Endothelial cell of umbilical vein (primary cell): Measurements from ENCODE around the gene THBS3. TPM values are rescaled to one million over a fixed set of nuclear protein-coding genes. Genes with fewer than 3 reads are reported as not detected.
"Not testable (repeated sequence)": the region's sequence is repeated elsewhere in the genome, so short reads cannot be mapped to it uniquely, and the experiment has no call there.

Experiments used
- BruUV-seq: library from RNA; stranded (reverse); fragments of 400-500 nt; replicated peaks from 2 replicates; lab custom pipeline; 2021; lab: Mats Ljungman, UMichigan
- CTCF ChIA-PET: fragments of 300-600, 350-600 bp; sonication (Branson Sonifier 250); formaldehyde crosslinking; loops from one replicate; lab custom pipeline; 2021; ENCODE audit warnings: antibody characterized with exemption, inconsistent platforms; lab: Charles Lee
- POLR2A ChIA-PET: fragments of 300-600, 350-600 bp; sonication (Branson Sonifier 250); formaldehyde crosslinking; loops from one replicate; lab custom pipeline; 2021; ENCODE audit warnings: antibody characterized with exemption, inconsistent platforms; lab: Charles Lee
- DNase-seq: peaks from one replicate; pipeline ENCODE4 v3.0.0-alpha.2; 2011; ENCODE audit warnings: low read depth, low spot score
- FAIRE-seq: peaks from 2 replicates; lab custom pipeline; 2011; peaks lifted over from hg19 to GRCh38; lab: Jason Lieb, UNC
- H2AFZ ChIP-seq: 2 replicates; pipeline ENCODE4 v1.6.0; 2012; ENCODE audit warnings: low read depth, low read length, control low read depth, inconsistent platforms
- H3K27ac ChIP-seq: 2 replicates; pipeline ENCODE4 v1.5.1; 2011; ENCODE audit warnings: low read depth, mild to moderate bottlenecking, control low read depth, low read length, moderate library complexity; ENCODE audit not compliant: insufficient read depth
- H3K27me3 ChIP-seq, 2 experiments: 2 replicates each; pipeline versions ENCODE4 v1.6.0 to v1.6.1; 2011; ENCODE audit warnings: low read length in 2 of 2, mixed read lengths in 1 of 2; ENCODE audit not compliant: control insufficient read depth in 2 of 2, insufficient read depth in 2 of 2
- H3K36me3 ChIP-seq, 2 experiments: 2 replicates in 1 of 2; 3 replicates in 1 of 2; pipeline ENCODE4 v1.5.1; 2011; ENCODE audit warnings: low read length in 2 of 2, mild to moderate bottlenecking in 1 of 2, moderate library complexity in 1 of 2; ENCODE audit not compliant: control insufficient read depth in 2 of 2, insufficient read depth in 2 of 2; ENCODE audit errors: extremely low read depth in 1 of 2
- H3K4me1 ChIP-seq: 3 replicates; pipeline ENCODE4 v1.5.1; 2011; ENCODE audit warnings: mild to moderate bottlenecking, low read length; ENCODE audit not compliant: control insufficient read depth, insufficient read depth; ENCODE audit errors: extremely low read depth
- H3K4me2 ChIP-seq: 2 replicates; pipeline ENCODE4 v1.6.1; 2011; ENCODE audit warnings: low read length, control low read depth, mixed read lengths; ENCODE audit not compliant: insufficient read depth
- H3K4me3 ChIP-seq, 3 experiments: fragments of 200-600 bp in 1 of 3; sonication (generic), shearing (Covaris generic) in 1 of 3; replicated peaks in 1 of 3; 2 replicates each; pipeline ENCODE4 v1.5.1; 2011 to 2016; ENCODE audit warnings: control low read depth in 3 of 3, low read length in 3 of 3, mild to moderate bottlenecking in 2 of 3, inconsistent platforms in 1 of 3, low read depth in 1 of 3, moderate library complexity in 1 of 3; ENCODE audit not compliant: insufficient read depth in 1 of 3
- H3K79me2 ChIP-seq: 2 replicates; pipeline ENCODE4 v1.6.0; 2012; ENCODE audit warnings: low read length, inconsistent platforms; ENCODE audit not compliant: control insufficient read depth, insufficient read depth
- H3K9ac ChIP-seq: replicated peaks from 2 replicates; pipeline ENCODE3; 2011; ENCODE audit warnings: low read length, control low read depth; ENCODE audit not compliant: insufficient read depth; ENCODE audit errors: extremely low read depth
- H3K9me1 ChIP-seq: replicated peaks from 3 replicates; pipeline ENCODE4 v1.6.0; 2011; ENCODE audit warnings: mild to moderate bottlenecking, low read length; ENCODE audit not compliant: control insufficient read depth, insufficient read depth; ENCODE audit errors: extremely low read depth
- H3K9me3 ChIP-seq: replicated peaks from 2 replicates; pipeline ENCODE4 v1.5.1; 2012; ENCODE audit warnings: low read length, inconsistent platforms; ENCODE audit not compliant: control insufficient read depth, insufficient read depth
- H4K20me1 ChIP-seq: replicated peaks from 2 replicates; pipeline ENCODE3; 2011; ENCODE audit warnings: mild to moderate bottlenecking, low read length; ENCODE audit not compliant: control insufficient read depth, insufficient read depth; ENCODE audit errors: extremely low read depth
- FOS ChIP-seq: IDR thresholded peaks from 2 replicates; pipeline ENCODE4 v1.6.1; 2011; ENCODE audit warnings: mild to moderate bottlenecking, low read length, moderate library complexity, borderline replicate concordance; ENCODE audit not compliant: insufficient read depth
- GATA2 ChIP-seq: IDR thresholded peaks from 2 replicates; pipeline ENCODE4 v1.7.0; 2011; ENCODE audit warnings: low read depth, mild to moderate bottlenecking, moderate library complexity, mixed read lengths, low read length; ENCODE audit not compliant: insufficient read length, insufficient read depth
- POLR2A ChIP-seq: IDR thresholded peaks from 2 replicates; pipeline ENCODE4 v1.6.1; 2012; ENCODE audit warnings: low read depth, mild to moderate bottlenecking, control low read depth, low read length
- dilution Hi-C: fragments of 300-500 bp; cut with MboI; formaldehyde crosslinking; loops from one replicate; pipeline ENCODE4 v1.15.0; 2019; ENCODE audit warnings: low sequenced_read_pairs; ENCODE audit not compliant: extremely low pct_ligation_motif_present
- intact Hi-C: fragments of 100-400 bp; cut with micrococcal nuclease; formaldehyde crosslinking; loops from one replicate; pipeline ENCODE4 v1.10.0; 2022
- polyA plus RNA-seq, 4 experiments: library from polyadenylated mRNA; depleted of rRNA in 3 of 4; stranded (reverse) in 3 of 4; unstranded in 1 of 4; fragments of >200 nt; gene quantifications; 2 replicates each; pipeline versions ENCODE4 v1.2.1 to v1.2.3, GENCODE V29; 2011 to 2012; ENCODE audit warnings: missing spikeins in 1 of 4
- total RNA-seq: library from RNA; stranded (reverse); gene quantifications from 2 replicates; pipeline ENCODE4 v1.2.3, GENCODE V29; 2021
- TF ChIP-seq, protein P1 (sequence below): IDR thresholded peaks from 2 replicates; pipeline ENCODE4 v1.6.1; 2011; ENCODE audit not compliant: insufficient read depth, insufficient read length

The THBS3 gene
- total and polyA plus RNA-seq, 2 donors (not counting 3 experiments of a cell fraction or from before 2014, with no cell fraction given), result 23.6 to 25.7 TPM

- peaks cover 0 to 3% of the 10 kb centered on the region in 2 experiments for H3K36me3 ChIP-seq
- dilution Hi-C loops (no loop called here), intact Hi-C loops (no loop called here)
- CTCF ChIA-PET, result interaction anchor here (0.6 to 3.7 kb wide), 8 partner anchors 8 to 130 kb away, joined by 3 to 88 read pairs (median 15); partner anchors contain the start of genes KRTCAP2, MTX1, THBS3 and TRIM46
- no peak overlapping the region for H3K27ac ChIP-seq
- H3K9me1 ChIP-seq, result no peaks in the 10 kb centered on the region
- no peak for FAIRE-seq
- TSS peak; percentile 63 for BruUV-seq
- no peak overlapping the region for H2AFZ ChIP-seq
- POLR2A ChIA-PET, result interaction anchor here (2.3 kb wide), 1 partner anchor 23 kb away, joined by 8 read pairs; the partner anchor contains the start of gene KRTCAP2
- H3K9me3 ChIP-seq, result no peaks in the 10 kb centered on the region
- peak overlapping the region; percentile 70 for H3K4me2 ChIP-seq
- H3K9ac ChIP-seq, result peak overlapping the region; percentile 35
- TF ChIP-seq FOS (no peak), GATA2 (no peak), POLR2A (no peak)
- TF ChIP-seq, protein P1, sequence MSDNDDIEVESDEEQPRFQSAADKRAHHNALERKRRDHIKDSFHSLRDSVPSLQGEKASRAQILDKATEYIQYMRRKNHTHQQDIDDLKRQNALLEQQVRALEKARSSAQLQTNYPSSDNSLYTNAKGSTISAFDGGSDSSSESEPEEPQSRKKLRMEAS, result no peak
- peak overlapping the region; percentile 10 to 32 (median 16) for H3K4me3 ChIP-seq
- no peaks in the 10 kb centered on the region for H3K79me2 ChIP-seq
- no peaks in the 10 kb centered on the region for H3K27me3 ChIP-seq
- no peaks in the 10 kb centered on the region for H4K20me1 ChIP-seq
- H3K4me1 ChIP-seq, result peaks cover 13% of the 10 kb centered on the region
- no peak for DNase-seq
Observed at GRCh38 chr1:155195201-155196102, 12.2 kb downstream of the THBS3 start.

DNA sequence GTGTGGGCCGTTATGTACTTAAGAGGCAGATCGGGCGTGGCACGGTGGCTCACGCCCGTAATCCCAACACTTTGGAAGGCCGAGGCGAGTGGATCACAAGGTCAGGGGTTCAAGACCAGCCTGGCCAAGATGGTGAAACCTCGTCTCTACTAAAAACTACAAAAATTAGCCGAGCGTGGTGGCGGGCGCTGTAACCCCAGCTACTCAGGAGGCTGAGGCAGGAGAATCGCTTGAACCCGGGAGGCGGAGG lies 13.8 kb downstream of the THBS3 start:
- H3K79me2 ChIP-seq, H4K20me1 ChIP-seq, BruUV-seq, H3K27me3 ChIP-seq, H3K36me3 ChIP-seq, H3K9me3 ChIP-seq, H3K9me1 ChIP-seq, dilution Hi-C loops, DNase-seq: not testable (repeated sequence)
- H3K4me3 ChIP-seq, result peak overlapping the region in 2 of 3 experiments; percentile 1 to 37
- POLR2A ChIA-PET, result interaction anchor here (2.3 kb wide), 1 partner anchor 21 kb away, joined by 8 read pairs; the partner anchor contains the start of gene KRTCAP2
- intact Hi-C loops, result loop anchor here (2.0 to 5.0 kb wide), 4 partner anchors 15 to 113 kb away; partner anchors contain the start of genes FDPS and MTX1
- peak overlapping the region; percentile 78 for H3K4me2 ChIP-seq
- peak; percentile 18 for FAIRE-seq
- H3K9ac ChIP-seq, result peak overlapping the region; percentile 56
- CTCF ChIA-PET, result interaction anchor here (0.9 to 3.7 kb wide), 17 partner anchors 10 to 455 kb away, joined by 3 to 88 read pairs (median 8); partner anchors contain the start of genes ADAM15, CLK2, HCN3 and KRTCAP2
- peak overlapping the region; percentile 23 for H2AFZ ChIP-seq
- peak overlapping the region; percentile 1 for H3K27ac ChIP-seq
- H3K4me1 ChIP-seq, result peaks cover 13% of the 10 kb centered on the region
